ENCODE measurements around the gene CAND2.
"Not testable (repeated sequence)": the region's sequence is repeated elsewhere in the genome, so short reads cannot be mapped to it uniquely, and the experiment has no call there.

CAND2 gene

DNA sequence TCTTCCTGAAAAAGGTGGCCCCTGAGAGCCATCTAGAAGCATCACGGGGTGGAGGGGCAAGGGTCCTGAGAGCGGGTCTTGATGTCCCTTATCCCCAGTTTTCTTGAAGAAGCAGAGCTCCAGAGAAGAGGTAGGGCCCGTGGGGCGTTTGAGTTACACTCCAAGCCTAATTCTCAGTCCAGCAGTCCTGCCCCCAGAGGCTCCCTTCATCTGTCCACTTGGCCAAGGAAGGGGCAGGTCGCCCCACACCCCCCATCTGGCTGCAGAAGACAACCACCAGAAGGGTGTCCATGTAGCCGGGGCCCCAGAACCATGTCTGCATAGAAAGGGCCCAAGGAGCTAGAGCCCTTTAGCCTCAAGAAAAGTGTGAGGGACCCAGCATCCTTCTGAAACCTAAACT is 70.4 kb downstream of the CAND2 start:
- no peak for DNase-seq

DNA sequence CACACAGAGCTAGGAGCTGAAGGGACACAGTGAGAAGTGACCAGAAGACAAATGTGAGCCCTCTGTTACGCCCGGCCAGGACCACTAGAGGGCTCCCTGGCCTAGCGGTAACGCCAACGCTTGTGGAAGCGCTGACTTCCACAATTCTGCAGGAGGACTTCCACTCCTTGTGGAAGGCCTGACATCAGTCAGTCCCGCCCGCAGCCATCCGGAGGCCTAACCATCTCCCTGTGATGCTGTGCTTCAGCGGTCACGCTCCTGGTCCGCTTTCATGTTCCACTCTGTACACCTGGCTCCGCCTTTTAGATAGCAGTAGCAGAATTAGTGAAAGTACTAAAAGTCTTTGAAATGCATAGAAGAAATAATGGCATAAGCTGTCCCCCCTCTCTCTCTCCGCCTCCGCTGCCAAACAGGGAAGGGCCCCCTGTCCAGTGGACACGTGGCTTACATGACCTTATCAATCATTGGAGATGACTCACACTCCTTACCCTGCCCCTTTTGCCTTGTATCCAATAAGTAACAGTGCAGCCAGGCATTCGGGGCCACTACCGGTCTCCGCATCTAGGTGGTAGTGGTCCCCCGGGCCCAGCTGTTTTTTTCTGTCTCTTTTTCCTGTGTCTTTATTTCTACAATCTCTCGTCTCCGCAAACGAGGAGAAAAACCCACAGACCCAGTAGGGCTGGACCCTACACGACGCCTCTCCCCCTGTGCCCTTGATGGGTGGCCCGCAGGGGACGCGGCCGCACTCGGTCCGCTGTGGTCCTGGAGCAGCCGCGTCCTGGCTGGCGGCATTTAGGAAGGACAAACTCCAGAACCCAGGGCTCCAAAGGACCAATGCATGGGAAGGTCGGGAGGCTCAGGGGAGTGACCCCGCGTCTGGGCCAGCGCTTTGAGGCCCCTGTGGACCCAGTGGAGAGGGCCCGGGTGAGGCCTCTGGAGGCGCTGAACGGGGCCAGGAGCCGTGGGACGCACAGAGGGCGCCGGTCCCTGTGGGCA is 71.9 kb downstream of the CAND2 start:
- DNase-seq = peak; percentile 61

DNA sequence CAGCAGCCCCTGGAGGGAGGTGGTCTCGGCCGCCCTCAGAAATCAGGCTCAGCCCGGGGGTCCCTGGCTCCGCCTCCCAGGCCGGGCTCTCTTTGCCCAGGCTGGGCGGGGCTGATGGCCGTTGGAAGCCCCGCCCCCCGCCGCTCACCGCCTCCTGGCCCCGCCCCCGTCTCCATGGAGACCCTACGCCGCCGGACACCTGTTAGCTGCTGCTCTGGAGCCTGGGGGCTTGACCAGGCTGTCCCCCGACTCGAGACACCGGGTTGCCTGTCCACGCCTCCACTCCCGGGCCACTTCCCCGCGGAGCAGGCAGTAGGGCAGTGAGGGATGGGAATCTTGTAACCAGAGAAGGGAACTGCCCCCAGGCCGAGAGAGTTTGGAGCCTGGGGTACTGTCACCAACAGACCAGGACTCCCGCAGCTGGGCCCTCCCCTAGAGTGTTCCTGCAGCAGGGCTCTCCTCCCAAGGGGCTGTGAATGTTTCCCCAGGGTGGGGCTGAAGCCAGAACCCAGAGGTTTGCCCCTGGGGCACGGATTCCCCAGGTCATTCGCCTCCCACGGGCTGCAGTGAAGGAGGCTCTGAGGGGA is 72.6 kb downstream of the CAND2 start:
- DNase-seq = no peak

DNA sequence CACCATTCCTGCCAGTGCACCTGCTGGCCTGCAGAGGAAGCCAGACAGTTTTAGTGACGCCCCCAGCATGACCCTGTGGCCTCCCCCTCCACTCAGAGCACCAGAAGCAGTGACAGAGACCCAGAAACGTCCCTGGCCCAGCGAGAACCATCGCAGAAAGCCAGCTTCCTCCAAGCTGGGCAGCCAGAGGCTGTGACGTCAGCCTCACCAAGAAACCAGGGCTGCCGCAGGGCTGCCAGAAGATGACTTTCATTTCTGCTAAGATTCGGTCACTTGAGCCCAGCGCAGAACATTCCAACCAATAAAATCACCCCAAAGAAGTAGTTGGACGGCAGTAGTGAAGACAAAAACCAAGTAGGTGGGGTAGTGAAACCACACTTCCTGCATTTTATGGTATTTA is 74.5 kb downstream of the CAND2 start:
- no peak for DNase-seq

DNA sequence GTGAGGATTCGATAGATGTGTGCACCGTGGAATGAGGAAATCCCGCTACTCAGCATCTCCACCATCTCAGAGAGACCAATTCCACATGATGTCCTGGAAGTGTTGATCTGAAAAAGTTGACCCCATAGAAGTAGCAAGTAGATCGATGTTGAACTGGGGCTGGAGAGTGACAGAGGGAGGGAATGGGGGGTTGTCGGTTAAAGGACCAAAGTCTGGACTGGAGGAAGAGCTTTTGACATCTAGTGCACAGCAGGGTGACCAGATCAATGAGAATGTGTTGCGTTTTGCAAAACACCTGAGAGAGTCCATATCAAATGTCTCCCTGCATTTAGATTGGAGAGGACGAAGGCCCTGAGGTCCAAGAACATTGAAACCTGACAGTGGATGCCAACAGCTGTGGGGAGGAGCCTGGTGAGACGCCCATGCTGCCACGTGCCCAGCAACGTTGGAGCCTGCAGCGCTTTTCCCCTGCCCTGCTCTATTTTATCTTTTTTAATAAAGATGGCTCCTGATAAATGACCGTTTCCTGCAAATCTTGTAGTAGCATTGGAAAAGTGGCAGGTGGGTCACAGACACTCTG is 75.0 kb downstream of the CAND2 start:
- DNase-seq = no peak

DNA sequence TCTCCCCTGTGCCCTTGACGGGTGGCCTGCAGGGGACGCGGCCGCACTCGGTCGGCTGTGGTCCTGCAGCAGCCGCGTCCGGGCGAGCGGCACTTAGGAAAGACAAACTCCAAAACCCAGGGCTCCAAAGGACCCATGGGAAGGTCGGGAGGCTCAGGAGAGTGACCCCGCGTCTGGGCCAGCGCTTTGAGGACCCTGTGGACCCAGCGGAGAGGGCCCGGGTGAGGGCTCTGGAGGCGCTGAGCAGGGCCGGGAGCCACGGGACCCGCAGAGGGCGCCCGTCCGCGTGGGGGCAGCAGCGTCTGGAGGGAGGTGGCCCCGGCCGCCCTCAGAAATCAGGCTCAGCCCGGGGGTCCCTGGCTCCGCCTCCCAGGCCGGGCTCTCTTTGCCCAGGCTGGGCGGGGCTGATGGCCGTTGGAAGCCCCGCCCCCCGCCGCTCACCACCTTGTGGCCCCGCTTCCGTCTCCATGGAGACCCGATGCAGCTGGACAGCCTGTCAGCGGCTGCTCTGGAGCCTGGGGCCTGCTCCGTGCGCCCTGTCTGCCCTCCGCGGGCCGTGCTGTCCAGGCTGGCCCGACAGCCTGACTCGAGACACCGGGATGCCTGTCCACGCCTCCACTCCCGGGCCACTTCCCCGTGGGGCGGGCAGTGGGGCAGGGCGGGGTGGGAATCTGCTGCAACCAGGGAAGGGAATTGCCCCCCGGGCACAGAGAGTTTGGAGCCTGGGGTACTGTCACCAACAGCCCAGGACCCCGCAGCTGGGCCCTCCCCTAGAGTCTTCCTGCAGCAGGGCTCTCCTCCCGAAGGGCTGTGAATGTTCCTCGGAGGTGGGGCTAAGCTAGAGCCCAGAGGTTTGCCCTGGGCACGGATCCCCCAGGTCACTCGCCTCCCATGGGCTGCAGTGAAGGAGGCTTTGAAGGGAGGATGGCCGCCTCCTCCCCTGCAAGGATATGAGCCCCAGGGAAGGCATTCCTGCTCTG is 79.7 kb downstream of the CAND2 start:
- DNase-seq = no peak

DNA sequence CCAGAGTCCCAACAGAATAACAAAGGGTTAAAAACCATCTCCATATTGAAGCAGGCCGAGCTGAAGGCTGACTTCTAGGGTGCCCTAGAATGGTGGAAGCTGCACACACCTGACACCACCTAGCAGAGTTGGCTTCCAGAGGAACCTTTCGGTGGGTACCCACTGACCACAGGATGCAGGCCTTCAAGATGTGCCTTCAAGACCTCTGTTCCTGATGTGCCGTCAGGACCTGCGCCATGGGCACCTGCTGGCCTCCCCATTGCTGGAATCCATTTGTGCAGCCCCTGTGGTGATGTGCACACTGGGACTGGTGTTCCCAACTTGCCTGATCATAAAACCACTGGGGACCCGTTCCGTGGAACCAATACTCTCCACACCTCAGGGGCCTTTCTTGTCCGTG is 80.6 kb downstream of the CAND2 start:
- DNase-seq = no peak

DNA sequence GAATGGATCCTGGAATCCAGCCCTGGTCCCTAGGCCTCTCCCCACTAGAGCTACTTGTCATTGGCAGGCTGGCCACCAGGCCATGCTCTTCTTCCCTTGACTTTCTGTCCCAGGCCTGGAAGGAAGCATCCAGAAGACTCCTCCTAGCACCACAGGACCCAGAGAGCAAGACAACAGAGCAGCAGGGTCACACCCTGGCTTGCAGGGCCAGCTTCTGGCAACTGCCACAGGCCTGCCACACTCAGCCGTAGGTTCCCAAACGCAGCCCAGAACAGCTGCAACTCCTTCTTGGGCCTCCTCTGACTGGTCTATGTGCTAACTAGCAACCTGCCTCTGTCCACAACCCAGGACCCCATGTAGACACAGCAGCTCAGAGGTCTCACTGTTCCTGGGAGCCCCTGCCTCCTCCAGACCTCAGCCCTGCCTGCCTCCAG is 81.7 kb downstream of the CAND2 start:
- no peak for DNase-seq

DNA sequence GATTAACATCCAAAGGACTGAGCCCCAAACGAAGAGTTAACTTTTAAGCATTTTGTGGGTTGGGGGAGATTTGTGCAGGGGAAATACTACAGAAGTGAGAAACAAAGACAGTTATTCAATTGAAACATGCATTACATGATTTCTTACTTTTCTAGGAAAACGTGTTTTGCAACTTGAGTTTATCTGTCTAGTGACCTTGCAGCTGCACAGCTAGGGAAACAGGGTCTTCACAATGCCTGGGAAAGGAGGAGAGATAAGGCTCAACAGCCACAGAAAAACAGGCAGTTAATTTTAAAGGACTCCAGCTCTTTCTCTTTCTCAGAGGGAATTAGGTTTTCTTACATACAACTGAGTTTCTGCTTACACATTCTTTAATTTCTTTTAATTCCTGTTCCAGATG is 82.3 kb downstream of the CAND2 start:
- not testable (repeated sequence) for DNase-seq

DNA sequence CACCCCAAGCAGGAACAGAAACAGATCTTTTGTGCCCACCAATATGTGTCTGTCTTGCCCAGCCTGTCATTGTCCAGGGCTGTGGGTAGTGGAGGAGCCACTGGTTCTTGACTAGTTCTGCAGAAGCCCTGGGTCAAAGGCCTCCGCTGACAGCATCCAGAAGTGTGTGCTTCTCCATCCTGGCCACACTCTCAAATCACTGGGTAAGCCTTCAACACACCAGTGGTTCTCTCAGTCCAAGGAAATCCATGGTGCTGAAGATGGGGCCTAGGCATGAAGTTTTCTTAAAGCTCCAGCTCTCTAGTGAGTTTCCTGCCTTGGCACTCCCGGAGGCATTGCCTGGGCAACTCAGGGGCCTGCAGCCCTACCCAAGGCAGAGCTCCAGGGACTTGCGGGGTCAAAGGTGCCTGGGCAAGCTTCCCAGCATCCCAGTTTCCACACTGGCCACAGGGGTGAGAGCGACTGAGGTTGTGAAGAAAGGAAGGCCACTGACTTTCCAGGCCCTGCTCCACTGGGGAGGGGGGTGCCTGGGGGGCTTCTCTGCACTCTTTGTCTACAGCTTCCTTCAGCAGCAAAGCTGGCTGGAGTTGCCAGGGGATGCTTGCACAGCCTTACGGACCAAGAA is 82.8 kb downstream of the CAND2 start:
- DNase-seq = no peak

DNA sequence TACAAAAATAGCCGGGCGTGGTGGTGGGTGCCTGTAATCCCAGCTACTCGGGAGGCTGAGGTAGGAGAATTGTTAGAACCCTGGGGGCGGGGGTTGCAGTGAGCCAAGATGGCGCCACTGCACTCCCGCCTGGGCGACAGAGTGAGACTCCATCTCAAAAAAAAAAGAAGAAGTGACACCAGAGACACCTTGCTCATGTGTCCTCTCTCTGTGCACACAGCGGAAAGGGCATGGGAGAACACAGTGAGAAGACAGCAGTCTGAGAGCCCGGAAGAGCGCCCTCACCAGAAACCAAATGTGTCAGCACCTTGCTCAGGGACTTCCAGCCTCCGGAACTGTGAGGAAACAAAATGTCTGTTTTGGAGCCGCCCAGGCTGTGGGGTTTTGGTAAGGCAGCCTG is 85.4 kb downstream of the CAND2 start:
- DNase-seq = not testable (repeated sequence)

DNA sequence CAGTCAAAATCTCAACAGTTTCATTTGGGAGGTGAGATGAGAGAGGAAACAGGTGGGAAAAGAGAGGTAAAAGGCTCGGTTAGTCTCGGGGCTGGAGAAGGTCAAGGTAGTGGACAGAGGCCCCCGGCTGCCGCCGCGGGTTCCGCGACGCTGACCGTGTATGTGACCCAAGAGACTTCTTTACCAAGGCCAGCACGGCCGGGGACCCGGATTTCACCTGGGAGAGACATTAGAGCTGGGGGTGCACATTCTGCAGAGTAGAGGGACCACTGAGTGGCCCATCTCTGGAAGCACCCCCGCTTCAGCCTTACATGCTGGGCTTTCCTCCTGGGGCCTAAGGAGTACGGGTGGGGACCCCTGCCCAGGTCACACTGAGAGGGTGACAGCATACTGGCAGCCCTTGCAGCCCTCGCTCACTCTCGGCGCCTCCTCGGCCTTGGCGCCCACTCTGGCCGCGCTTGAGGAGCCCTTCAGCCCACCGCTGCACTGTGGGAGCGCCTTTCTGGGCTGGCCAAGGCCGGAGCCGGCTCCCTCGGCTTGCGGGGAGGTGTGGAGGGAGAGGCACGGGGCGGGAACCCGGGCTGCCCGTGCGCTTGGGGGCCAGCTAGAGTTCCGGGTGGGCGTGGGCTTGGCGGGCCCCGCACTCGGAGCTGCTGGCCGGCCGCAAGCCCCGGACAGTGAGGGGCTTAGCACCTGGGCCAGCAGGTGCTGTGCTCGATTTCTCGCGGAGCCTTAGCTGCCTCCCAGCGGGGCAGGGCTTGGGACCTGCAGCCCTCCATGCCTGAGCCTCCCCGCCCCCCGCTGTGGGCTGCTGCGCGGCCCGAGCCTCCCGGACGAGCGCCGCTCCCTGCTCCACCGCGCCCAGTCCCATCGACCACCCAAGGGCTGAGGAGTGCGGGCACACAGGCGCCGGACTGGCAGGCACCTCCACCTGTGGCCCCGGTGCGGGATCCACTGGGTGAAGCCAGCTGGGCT is 86.1 kb downstream of the CAND2 start:
- no peak for DNase-seq

DNA sequence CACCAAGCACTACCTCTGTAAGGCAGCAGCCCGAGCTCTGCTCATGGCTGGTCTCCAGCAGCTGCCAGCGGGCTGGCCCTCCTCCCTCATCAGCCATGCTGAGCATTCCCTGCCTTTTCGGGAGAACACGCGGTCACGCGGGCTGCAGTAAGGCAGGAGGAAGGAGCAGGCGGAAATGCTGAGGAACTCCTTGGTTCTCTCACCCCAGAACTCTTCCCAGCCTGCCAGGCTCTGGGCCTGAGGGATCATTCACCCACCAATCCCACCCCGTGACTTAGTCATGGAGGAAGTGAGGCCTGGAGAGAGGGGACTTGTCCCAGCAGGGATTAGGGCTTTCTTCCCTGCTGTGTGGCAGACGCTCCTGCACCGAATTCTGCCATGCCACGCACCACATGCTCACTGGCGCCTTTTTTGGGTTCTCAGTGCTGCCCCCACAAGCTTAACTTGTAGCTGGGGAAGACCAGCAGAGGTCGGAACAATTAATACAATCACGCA is 87.8 kb downstream of the CAND2 start:
- DNase-seq = no peak

All from NCI-H510A (cell line).